ENCODE data around the gene PTPRK.

PTPRK gene

DNA sequence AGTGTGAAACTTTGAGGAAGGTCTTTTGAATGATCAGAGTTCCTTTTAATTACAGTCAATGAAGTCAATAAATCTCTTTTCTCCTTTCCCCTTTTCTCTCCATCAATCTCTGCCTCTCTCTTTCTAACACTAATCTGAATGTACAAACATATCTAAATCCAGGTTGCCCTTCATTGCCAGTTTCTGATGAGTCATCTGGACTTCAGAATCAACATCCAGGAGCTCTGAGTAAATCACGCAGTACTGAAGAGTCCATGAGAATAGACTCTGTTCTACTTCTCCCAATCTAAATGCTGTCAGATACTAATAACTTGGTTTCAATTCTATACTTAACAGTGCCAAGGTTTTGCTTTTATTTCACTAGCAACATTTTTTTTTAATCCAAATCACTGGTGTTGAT is 380.9 kb downstream of the PTPRK start:
- Histone ChIP-seq H3K79me2 (ENCODE audit: control insufficient read depth, insufficient read depth, low read length) (no peaks in the 10 kb centered on the region), H3K36me3 (ENCODE audit: control insufficient read depth, insufficient read depth, low read length) (no peaks in the 10 kb centered on the region), H3K79me1 (ENCODE audit: low read length) (no peaks in the 10 kb centered on the region), H3K27me3 (ENCODE audit: insufficient read depth, low read length, poor library complexity) (no peaks in the 10 kb centered on the region), H3K27ac (ENCODE audit: low read depth, low read length) (no peak overlapping the region), H3K4me2 (ENCODE audit: low read length) (no peak overlapping the region), H3K18ac (ENCODE audit: low read length) (no peak overlapping the region), H3K4me1 (ENCODE audit: control insufficient read depth, low read depth, low read length) (no peaks in the 10 kb centered on the region), H2AK5ac (ENCODE audit: low read length) (no peak overlapping the region), H4K8ac (ENCODE audit: low read depth, low read length) (no peak overlapping the region), H2BK120ac (ENCODE audit: low read depth, low read length) (no peak overlapping the region), H3K56ac (ENCODE audit: low read length) (no peak overlapping the region), H3K4me3 (ENCODE audit: low read length) (no peak overlapping the region), H2BK15ac (replicated peaks; ENCODE audit: low read depth) (no peak overlapping the region), H3K4ac (ENCODE audit: low read depth, low read length) (no peak overlapping the region), H4K5ac (ENCODE audit: low read length) (no peak overlapping the region), H3K9ac (ENCODE audit: low read length) (no peak overlapping the region), H3K23ac (ENCODE audit: low read length) (no peak overlapping the region), H2BK5ac (ENCODE audit: low read length) (no peak overlapping the region)
- WGBS (ENCODE audit: extremely low coverage, insufficient coverage, low lambda C conversion rate), result no CpG with 5 or more reads among the region's 1 CpG
- DNase-seq, result no peak

GRCh38 chr6:128138694-128139093 is 381.7 kb downstream of the PTPRK start:
- Histone ChIP-seq H3K18ac (ENCODE audit: low read length) (no peak overlapping the region), H3K36me3 (ENCODE audit: control insufficient read depth, insufficient read depth, low read length) (no peaks in the 10 kb centered on the region), H2AK5ac (ENCODE audit: low read length) (no peak overlapping the region), H4K5ac (ENCODE audit: low read length) (no peak overlapping the region), H4K8ac (ENCODE audit: low read depth, low read length) (no peak overlapping the region), H2BK120ac (ENCODE audit: low read depth, low read length) (no peak overlapping the region), H3K9ac (ENCODE audit: low read length) (no peak overlapping the region), H3K79me1 (ENCODE audit: low read length) (no peaks in the 10 kb centered on the region), H3K27ac (ENCODE audit: low read depth, low read length) (no peak overlapping the region), H3K79me2 (ENCODE audit: control insufficient read depth, insufficient read depth, low read length) (no peaks in the 10 kb centered on the region), H3K4me1 (ENCODE audit: control insufficient read depth, low read depth, low read length) (no peaks in the 10 kb centered on the region), H2BK15ac (replicated peaks; ENCODE audit: low read depth) (no peak overlapping the region), H3K4me3 (ENCODE audit: low read length) (no peak overlapping the region), H3K56ac (ENCODE audit: low read length) (no peak overlapping the region), H3K4ac (ENCODE audit: low read depth, low read length) (no peak overlapping the region), H3K27me3 (ENCODE audit: insufficient read depth, low read length, poor library complexity) (no peaks in the 10 kb centered on the region), H3K4me2 (ENCODE audit: low read length) (no peak overlapping the region), H3K23ac (ENCODE audit: low read length) (no peak overlapping the region), H2BK5ac (ENCODE audit: low read length) (no peak overlapping the region)
- no CpG with 5 or more reads among the region's 1 CpG for whole genome bisulfite sequencing (ENCODE audit: extremely low coverage, insufficient coverage, low lambda C conversion rate)
- no peak for DNase-seq

- H2BK15ac ChIP-seq (replicated peaks; ENCODE audit: low read depth), result no peak overlapping the region
- no peak overlapping the region for H3K4me2 ChIP-seq (ENCODE audit: low read length)
- no peak overlapping the region for H3K23ac ChIP-seq (ENCODE audit: low read length)
- no peaks in the 10 kb centered on the region for H3K27me3 ChIP-seq (ENCODE audit: insufficient read depth, low read length, poor library complexity)
- no peak overlapping the region for H4K5ac ChIP-seq (ENCODE audit: low read length)
- H2AK5ac ChIP-seq (ENCODE audit: low read length), result no peak overlapping the region
- H3K79me2 ChIP-seq (ENCODE audit: control insufficient read depth, insufficient read depth, low read length), result no peaks in the 10 kb centered on the region
- no peak for DNase-seq
- H3K27ac ChIP-seq (ENCODE audit: low read depth, low read length), result no peak overlapping the region
- H3K56ac ChIP-seq (ENCODE audit: low read length), result no peak overlapping the region
- H2BK5ac ChIP-seq (ENCODE audit: low read length), result no peak overlapping the region
- H4K8ac ChIP-seq (ENCODE audit: low read depth, low read length), result no peak overlapping the region
- no peak overlapping the region for H3K18ac ChIP-seq (ENCODE audit: low read length)
- H3K4me3 ChIP-seq (ENCODE audit: low read length), result no peak overlapping the region
- no peaks in the 10 kb centered on the region for H3K79me1 ChIP-seq (ENCODE audit: low read length)
- H3K4ac ChIP-seq (ENCODE audit: low read depth, low read length), result no peak overlapping the region
- H2BK120ac ChIP-seq (ENCODE audit: low read depth, low read length), result no peak overlapping the region
- H3K4me1 ChIP-seq (ENCODE audit: control insufficient read depth, low read depth, low read length), result no peaks in the 10 kb centered on the region
- no peaks in the 10 kb centered on the region for H3K36me3 ChIP-seq (ENCODE audit: control insufficient read depth, insufficient read depth, low read length)
- no peak overlapping the region for H3K9ac ChIP-seq (ENCODE audit: low read length)
Measured at GRCh38 chr6:128135325-128135724, 385.1 kb downstream of the PTPRK start.

DNA sequence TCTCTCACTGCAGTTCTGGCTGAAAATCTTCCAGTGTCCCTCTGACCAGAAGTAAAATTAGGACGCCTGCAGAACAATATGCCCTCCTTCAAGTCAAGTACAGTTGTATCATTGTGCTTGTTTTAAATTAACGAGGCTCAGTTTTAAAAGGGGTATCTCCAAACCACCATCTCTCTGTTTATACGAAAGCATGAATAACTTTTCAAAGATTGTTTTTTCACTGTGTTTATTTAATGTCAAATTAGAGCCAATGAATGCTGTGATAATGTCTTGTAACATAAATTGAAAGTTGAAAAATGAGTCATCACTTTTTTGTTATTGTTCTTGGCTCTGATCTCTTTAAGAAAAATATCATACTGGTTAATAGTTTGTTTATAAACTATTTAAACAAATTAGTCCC is 388.8 kb downstream of the PTPRK start:
- no peak overlapping the region for H3K56ac ChIP-seq (ENCODE audit: low read length)
- H3K79me1 ChIP-seq (ENCODE audit: low read length), result no peaks in the 10 kb centered on the region
- no CpG with 5 or more reads among the region's 3 CpGs for WGBS (ENCODE audit: extremely low coverage, insufficient coverage, low lambda C conversion rate)
- H3K4me2 ChIP-seq (ENCODE audit: low read length), result no peak overlapping the region
- DNase-seq, result no peak
- H3K4ac ChIP-seq (ENCODE audit: low read depth, low read length), result no peak overlapping the region
- H2BK15ac ChIP-seq (replicated peaks; ENCODE audit: low read depth), result no peak overlapping the region
- H2BK120ac ChIP-seq (ENCODE audit: low read depth, low read length), result no peak overlapping the region
- no peaks in the 10 kb centered on the region for H3K36me3 ChIP-seq (ENCODE audit: control insufficient read depth, insufficient read depth, low read length)
- H2BK5ac ChIP-seq (ENCODE audit: low read length), result no peak overlapping the region
- H2AK5ac ChIP-seq (ENCODE audit: low read length), result no peak overlapping the region
- H3K27ac ChIP-seq (ENCODE audit: low read depth, low read length), result no peak overlapping the region
- no peak overlapping the region for H3K23ac ChIP-seq (ENCODE audit: low read length)
- H3K4me1 ChIP-seq (ENCODE audit: control insufficient read depth, low read depth, low read length), result no peaks in the 10 kb centered on the region
- H3K4me3 ChIP-seq (ENCODE audit: low read length), result no peak overlapping the region
- no peak overlapping the region for H4K8ac ChIP-seq (ENCODE audit: low read depth, low read length)
- H3K18ac ChIP-seq (ENCODE audit: low read length), result no peak overlapping the region
- no peaks in the 10 kb centered on the region for H3K27me3 ChIP-seq (ENCODE audit: insufficient read depth, low read length, poor library complexity)
- no peak overlapping the region for H4K5ac ChIP-seq (ENCODE audit: low read length)
- no peaks in the 10 kb centered on the region for H3K79me2 ChIP-seq (ENCODE audit: control insufficient read depth, insufficient read depth, low read length)
- H3K9ac ChIP-seq (ENCODE audit: low read length), result no peak overlapping the region

- H2BK15ac ChIP-seq (replicated peaks; ENCODE audit: low read depth), result no peak overlapping the region
- H3K4ac ChIP-seq (ENCODE audit: low read depth, low read length), result no peak overlapping the region
- H2AK5ac ChIP-seq (ENCODE audit: low read length), result no peak overlapping the region
- no peak overlapping the region for H3K9ac ChIP-seq (ENCODE audit: low read length)
- H3K4me2 ChIP-seq (ENCODE audit: low read length), result no peak overlapping the region
- H2BK5ac ChIP-seq (ENCODE audit: low read length), result no peak overlapping the region
- no peak overlapping the region for H4K5ac ChIP-seq (ENCODE audit: low read length)
- no peaks in the 10 kb centered on the region for H3K79me2 ChIP-seq (ENCODE audit: control insufficient read depth, insufficient read depth, low read length)
- no peaks in the 10 kb centered on the region for H3K27me3 ChIP-seq (ENCODE audit: insufficient read depth, low read length, poor library complexity)
- H3K23ac ChIP-seq (ENCODE audit: low read length), result no peak overlapping the region
- H2BK120ac ChIP-seq (ENCODE audit: low read depth, low read length), result no peak overlapping the region
- no peak overlapping the region for H3K18ac ChIP-seq (ENCODE audit: low read length)
- no peak overlapping the region for H3K4me3 ChIP-seq (ENCODE audit: low read length)
- no peak overlapping the region for H3K27ac ChIP-seq (ENCODE audit: low read depth, low read length)
- H3K4me1 ChIP-seq (ENCODE audit: control insufficient read depth, low read depth, low read length), result no peaks in the 10 kb centered on the region
- H3K56ac ChIP-seq (ENCODE audit: low read length), result no peak overlapping the region
- no peak overlapping the region for H4K8ac ChIP-seq (ENCODE audit: low read depth, low read length)
- no peaks in the 10 kb centered on the region for H3K79me1 ChIP-seq (ENCODE audit: low read length)
- H3K36me3 ChIP-seq (ENCODE audit: control insufficient read depth, insufficient read depth, low read length), result no peaks in the 10 kb centered on the region
- DNase-seq, result no peak
- WGBS (ENCODE audit: extremely low coverage, insufficient coverage, low lambda C conversion rate), result no CpG with 5 or more reads among the region's 4 CpGs
Measured at GRCh38 chr6:128131036-128131435, 389.4 kb downstream of the PTPRK start.

DNA sequence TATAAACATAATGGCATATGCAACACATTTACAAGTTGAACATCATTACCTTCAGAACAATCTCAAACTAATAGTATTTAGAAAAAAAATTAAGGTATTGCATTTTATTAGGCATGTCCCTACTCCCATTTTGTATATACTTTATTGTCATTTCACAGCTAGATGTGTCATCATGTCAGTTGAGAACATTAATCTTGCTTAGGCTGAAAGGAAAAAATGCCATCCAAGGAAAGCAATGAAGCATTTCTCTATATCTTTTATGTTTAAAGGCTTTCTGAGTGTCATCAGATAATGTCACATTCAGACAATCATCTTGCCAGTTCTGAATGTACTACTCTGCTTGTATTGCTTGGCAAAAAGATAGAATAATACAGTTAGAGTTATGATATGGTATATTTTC is 390.7 kb downstream of the PTPRK start:
- Histone ChIP-seq H3K9ac (ENCODE audit: low read length) (no peak overlapping the region), H3K27me3 (ENCODE audit: insufficient read depth, low read length, poor library complexity) (no peaks in the 10 kb centered on the region), H3K79me2 (ENCODE audit: control insufficient read depth, insufficient read depth, low read length) (no peaks in the 10 kb centered on the region), H3K4me3 (ENCODE audit: low read length) (no peak overlapping the region), H3K79me1 (ENCODE audit: low read length) (no peaks in the 10 kb centered on the region), H2BK120ac (ENCODE audit: low read depth, low read length) (no peak overlapping the region), H3K23ac (ENCODE audit: low read length) (no peak overlapping the region), H3K4me2 (ENCODE audit: low read length) (no peak overlapping the region), H3K56ac (ENCODE audit: low read length) (no peak overlapping the region), H2AK5ac (ENCODE audit: low read length) (no peak overlapping the region), H2BK5ac (ENCODE audit: low read length) (no peak overlapping the region), H3K27ac (ENCODE audit: low read depth, low read length) (no peak overlapping the region), H2BK15ac (replicated peaks; ENCODE audit: low read depth) (no peak overlapping the region), H3K36me3 (ENCODE audit: control insufficient read depth, insufficient read depth, low read length) (no peaks in the 10 kb centered on the region), H3K18ac (ENCODE audit: low read length) (no peak overlapping the region), H3K4ac (ENCODE audit: low read depth, low read length) (no peak overlapping the region), H3K4me1 (ENCODE audit: control insufficient read depth, low read depth, low read length) (no peaks in the 10 kb centered on the region), H4K5ac (ENCODE audit: low read length) (no peak overlapping the region), H4K8ac (ENCODE audit: low read depth, low read length) (no peak overlapping the region)
- no peak for DNase-seq

All from mesendoderm (in vitro differentiated cells).